Fibroblast of skin of right biceps (primary cell): ENCODE measurements around the gene RASGRF1.

ENCODE experiments used
- DNase-seq: peaks from one replicate; pipeline ENCODE4 v3.0.0-alpha.2; 2013

Gene RASGRF1

GRCh38 chr15:78983146-78983918, 107.2 kb downstream of the RASGRF1 start:
- DNase-seq = no peak

- peak; percentile 15 for DNase-seq
These were observed 107.8 kb downstream of the RASGRF1 start for GRCh38 chr15:78982736-78983135.

- DNase-seq = no peak
These were observed 108.9 kb downstream of the RASGRF1 start for GRCh38 chr15:78981532-78982313.

DNA sequence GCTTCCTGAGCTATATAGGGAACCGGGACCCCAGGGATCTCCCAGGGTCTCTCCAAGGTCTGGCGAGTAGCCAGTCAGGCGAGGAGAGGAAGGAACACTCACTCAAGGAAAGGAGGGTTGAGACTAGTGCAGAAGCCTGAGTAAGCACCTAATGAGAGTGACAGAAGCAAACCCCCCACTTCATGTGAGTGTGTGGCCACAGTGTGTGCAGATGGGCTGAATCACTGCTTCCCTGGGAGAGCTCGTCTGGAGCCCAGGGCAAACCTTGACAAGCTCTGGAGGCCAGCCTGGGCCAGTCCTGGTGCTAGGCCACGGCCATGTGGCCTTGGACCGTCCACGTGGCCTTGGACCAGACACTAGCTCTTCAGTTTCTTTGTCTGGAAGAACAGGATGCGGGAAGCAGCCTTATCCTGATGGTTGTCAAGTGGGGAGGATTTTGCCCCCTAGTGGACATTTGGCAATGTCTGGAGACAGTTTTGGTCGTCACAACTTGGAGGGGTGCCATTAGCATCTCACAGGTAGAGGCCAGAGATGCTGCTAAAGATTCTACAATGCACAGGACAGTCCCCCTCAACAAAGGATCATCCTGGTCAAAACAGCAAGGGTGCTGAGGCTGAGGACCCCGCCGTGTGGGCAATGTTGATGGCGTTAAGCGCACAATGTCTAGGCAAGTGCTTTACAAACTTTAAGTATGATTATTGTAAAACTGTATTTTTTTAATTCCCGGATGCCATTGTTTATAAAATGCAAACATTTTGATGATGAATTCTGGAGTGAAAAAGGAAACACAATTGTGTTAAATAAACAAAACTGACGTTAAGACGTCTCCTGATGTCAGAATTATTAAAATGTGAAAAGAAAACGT, 110.9 kb downstream of the RASGRF1 start:
- peak; percentile 79 for DNase-seq

GRCh38 chr15:78978601-78979179, 111.9 kb downstream of the RASGRF1 start:
- DNase-seq = no peak

DNA sequence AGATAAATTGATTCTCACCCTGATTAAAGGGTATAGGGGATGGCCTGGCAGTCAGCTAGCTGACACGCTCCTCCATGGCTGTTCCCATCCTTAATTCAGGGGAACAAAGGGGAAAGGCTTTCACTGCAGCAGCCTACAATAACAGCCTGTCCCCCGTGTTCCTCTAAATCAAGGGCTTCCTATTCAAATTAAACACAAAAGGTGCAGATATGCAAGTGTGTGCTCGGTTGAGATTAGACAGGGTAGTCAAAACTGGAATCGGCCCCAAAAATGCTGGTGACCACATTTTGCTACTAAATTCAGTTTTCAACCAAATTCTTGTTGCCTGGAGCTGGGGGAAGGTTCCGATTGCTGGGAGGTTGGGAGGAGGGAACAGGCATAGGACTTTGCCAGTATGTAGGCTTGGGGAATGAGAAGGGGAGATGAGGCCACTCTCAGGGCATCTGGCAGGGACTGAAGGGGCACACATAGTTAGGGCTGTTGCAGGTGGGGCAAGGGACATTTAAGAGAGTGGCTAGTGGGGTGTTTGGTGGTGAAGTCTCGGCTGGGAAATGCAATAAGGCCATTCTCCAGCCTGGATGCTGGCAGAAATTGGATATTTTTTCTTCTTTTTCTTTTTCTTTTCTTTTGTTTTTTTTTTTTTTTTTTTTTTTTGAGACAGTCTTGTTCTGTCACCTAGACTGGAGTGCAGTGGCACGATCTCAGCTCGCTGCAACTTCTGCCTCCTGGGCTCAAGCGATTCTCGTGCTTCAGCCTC, 112.8 kb downstream of the RASGRF1 start:
- no peak for DNase-seq

GRCh38 chr15:78977091-78977571, 113.4 kb downstream of the RASGRF1 start:
- no peak for DNase-seq

GRCh38 chr15:78976691-78977090, 113.9 kb downstream of the RASGRF1 start:
- DNase-seq = no peak

DNA sequence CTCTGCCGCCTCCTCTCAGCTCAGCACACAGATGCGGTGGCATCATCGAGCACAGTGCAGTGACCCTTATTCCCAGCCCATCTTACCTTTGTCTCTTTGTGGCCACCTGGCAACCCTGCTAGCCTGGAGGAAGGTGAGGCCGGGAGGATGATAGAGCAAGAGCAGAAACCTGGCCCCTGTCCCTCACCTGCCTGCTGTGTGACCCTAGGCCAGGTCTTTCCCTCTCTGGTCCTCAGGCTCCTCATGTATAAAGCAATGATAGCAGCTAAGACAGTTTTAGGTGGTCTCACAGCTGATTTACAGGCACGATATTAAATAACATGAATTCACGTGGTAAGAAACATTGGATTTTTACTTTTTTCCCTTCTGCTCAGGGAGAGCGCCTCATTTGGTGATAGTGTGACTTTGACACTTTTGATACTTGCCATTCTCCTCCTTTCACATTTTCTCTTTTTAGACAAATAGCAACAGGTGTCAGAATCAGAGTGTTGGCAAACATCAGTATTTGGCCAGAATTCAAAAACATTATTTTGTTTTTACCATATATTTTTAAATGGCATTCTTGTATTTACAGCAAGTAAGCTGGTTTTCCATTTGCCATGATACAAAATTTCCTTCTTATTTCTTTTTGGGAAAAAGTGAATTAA, 116.2 kb downstream of the RASGRF1 start:
- DNase-seq = no peak

DNA sequence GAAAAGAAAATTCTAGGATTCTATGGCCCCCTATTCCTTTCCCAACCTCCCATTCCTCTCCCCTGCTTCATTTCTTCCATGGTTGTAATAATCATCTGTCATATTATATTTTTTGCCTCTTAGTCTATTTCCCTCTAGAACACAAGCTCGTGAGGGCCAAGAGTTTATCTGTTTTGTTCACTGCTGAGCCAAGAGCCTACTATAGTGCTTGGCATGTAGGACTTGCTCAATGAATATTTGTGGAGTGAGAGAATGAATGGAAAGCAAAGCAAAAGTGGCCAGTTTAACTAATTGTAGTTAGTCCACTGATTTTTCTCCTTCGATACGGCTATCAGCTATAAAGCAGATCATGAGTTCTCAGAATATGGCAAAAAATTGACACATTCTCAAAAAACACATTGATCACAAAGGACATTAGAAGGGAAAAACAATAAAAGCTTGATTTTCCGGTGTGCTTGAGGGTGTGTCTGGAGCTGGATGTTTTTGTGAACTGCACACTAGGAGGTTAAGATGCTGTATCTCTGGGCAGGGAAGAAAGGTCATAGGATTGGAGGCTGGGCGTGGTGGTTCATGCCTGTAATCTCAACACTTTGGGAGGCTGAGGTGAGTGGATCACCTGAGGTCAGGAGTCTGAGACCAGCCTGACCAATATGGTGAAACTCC, 120.8 kb downstream of the RASGRF1 start:
- no peak for DNase-seq

GRCh38 chr15:78968539-78969271, 121.9 kb downstream of the RASGRF1 start:
- DNase-seq = no peak

GRCh38 chr15:78968114-78968513, 122.5 kb downstream of the RASGRF1 start:
- DNase-seq = no peak

- DNase-seq = no peak
These were observed 130.3 kb downstream of the RASGRF1 start for GRCh38 chr15:78960308-78960707.

GRCh38 chr15:78959360-78959759, 131.2 kb downstream of the RASGRF1 start:
- no peak for DNase-seq

- no peak for DNase-seq
These were observed 133.0 kb downstream of the RASGRF1 start for GRCh38 chr15:78957416-78958093.

DNA sequence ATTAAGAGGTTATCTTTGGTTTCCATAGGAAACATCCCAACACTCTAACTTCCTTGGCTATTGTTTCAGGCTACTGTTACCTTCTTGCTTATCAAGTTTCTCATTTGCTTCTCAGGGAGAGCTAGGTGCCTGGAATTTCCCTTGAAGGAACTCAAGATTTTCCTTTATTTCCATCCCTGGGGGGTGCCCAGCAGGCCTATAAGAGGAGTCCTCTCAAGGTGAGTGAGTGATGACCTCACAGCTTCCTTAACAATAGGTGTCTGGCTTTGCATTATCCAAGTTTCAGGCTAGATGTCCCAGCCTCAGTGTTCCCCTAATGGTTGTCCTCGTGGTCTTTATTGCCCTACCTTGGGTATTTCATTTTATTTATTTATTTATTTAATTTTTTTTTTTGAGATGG, 133.6 kb downstream of the RASGRF1 start:
- DNase-seq = no peak

- no peak for DNase-seq
These were observed 135.2 kb downstream of the RASGRF1 start for GRCh38 chr15:78955355-78955754.

DNA sequence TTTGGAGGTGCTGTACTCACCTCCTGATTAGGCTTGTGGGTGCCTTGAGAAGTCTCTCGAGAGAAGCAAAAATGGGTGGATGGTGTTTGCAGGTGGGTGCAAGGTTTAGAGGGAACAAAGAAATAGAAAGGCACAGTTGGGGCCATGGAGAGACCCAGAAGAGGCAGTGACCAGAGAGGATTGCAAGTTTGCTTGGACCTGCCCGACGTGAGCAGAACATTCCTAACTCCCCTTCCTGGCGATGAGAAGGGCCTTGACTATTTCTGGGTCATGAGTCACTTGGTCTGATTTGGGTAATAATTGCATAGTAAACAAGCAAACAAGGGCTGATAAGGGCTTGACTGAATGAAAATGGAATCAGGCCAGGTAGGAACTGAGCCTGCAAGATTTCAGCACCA, 138.7 kb downstream of the RASGRF1 start:
- DNase-seq = no peak
